K562 treated with DMSO at 1 percent for 48 hours (cell line): ENCODE data around the gene PDE8B. TPM values are rescaled to one million over a fixed set of nuclear protein-coding genes. Genes with fewer than 3 reads are reported as not detected.

Source experiments
- total RNA-seq: library from RNA; unstranded; fragments of 300-600 nt; gene quantifications from 2 replicates; pipeline ENCODE4 v1.2.3, GENCODE V29; 2022; ENCODE audit warnings: low replicate concordance; ENCODE audit errors: extremely low read depth

The PDE8B gene
- not detected in 2 replicates for total RNA-seq

GRCh38 chr5:77210091-77210963 lies at the start of gene PDE8B:
Gene PDE8B (plus strand): TSS chr5:77210680. CDS start chr5:77210926, 246 bp downstream.

Other genes with a start within 250 kb of the PDE8B start
- not detected in 2 replicates for gene AGGF1, start 180.3 kb upstream of the PDE8B start, total RNA-seq
- not detected in 2 replicates for gene ZBED3, start 123.4 kb upstream of the PDE8B start, total RNA-seq